Hypothalamus (tissue), 51 donors: Measurements from ENCODE around the gene ZNF77.
"Not testable (repeated sequence)": the region's sequence is repeated elsewhere in the genome, so short reads cannot be mapped to it uniquely, and the experiment has no call there.

Experiments used
- DNase-seq, 51 donors: peaks; one replicate each; lab custom pipeline; 2025; lab: John Stamatoyannopoulos, UW

The ZNF77 gene

GRCh38 chr19:2944775-2945574 lies at the start of gene ZNF77:
Gene ZNF77, minus strand, starts transcription at chr19:2944971. Its CDS starts 131 bp downstream, at chr19:2944840.
- peak; percentile 83 to 99 (median 95) for DNase-seq

GRCh38 chr19:2993579-2993978 lies 48.8 kb upstream of the ZNF77 start:
- DNase-seq, result no peak

GRCh38 chr19:2992958-2993357 lies 48.2 kb upstream of the ZNF77 start:
- DNase-seq, result no peak

GRCh38 chr19:2992333-2992732 lies 47.6 kb upstream of the ZNF77 start:
- not testable (repeated sequence) for DNase-seq

- no peak for DNase-seq
These were observed 44.6 kb upstream of the ZNF77 start for GRCh38 chr19:2989236-2989946.

GRCh38 chr19:2988568-2988967 lies 43.8 kb upstream of the ZNF77 start:
- DNase-seq, result no peak

- DNase-seq, result no peak
These were observed 43.0 kb upstream of the ZNF77 start for GRCh38 chr19:2987797-2988196.

- DNase-seq, result peak in 16 of 51 donors; percentile 1 to 48 (median 16)
These were observed 42.3 kb upstream of the ZNF77 start for GRCh38 chr19:2986951-2987524.

- DNase-seq, result peak in 2 of 51 donors; percentile 49 to 53
These were observed 39.4 kb upstream of the ZNF77 start for GRCh38 chr19:2984215-2984528.

- peak in 43 of 51 donors; percentile 4 to 80 (median 39) for DNase-seq
These were observed 38.8 kb upstream of the ZNF77 start for GRCh38 chr19:2983351-2984214.

- DNase-seq, result peak in 46 of 51 donors; percentile 6 to 81 (median 58)
These were observed 38.2 kb upstream of the ZNF77 start for GRCh38 chr19:2982983-2983350.

GRCh38 chr19:2982561-2982960 lies 37.8 kb upstream of the ZNF77 start:
- no peak for DNase-seq

GRCh38 chr19:2981898-2982297 lies 37.1 kb upstream of the ZNF77 start:
- DNase-seq, result no peak

- DNase-seq, result no peak
These were observed 34.0 kb upstream of the ZNF77 start for GRCh38 chr19:2978772-2979171.

GRCh38 chr19:2978166-2978767 lies 33.5 kb upstream of the ZNF77 start:
- DNase-seq, result no peak

- DNase-seq, result no peak
These were observed 33.0 kb upstream of the ZNF77 start for GRCh38 chr19:2977746-2978138.

- peak; percentile 43 to 96 (median 89) for DNase-seq
These were observed 32.4 kb upstream of the ZNF77 start, which contains the start of gene TLE6 for GRCh38 chr19:2977001-2977745. Gene TLE6, plus strand, starts transcription at chr19:2977564. Its CDS starts 670 bp downstream, at chr19:2978234.

- DNase-seq, result no peak
These were observed 31.8 kb upstream of the ZNF77 start for GRCh38 chr19:2976609-2977000.

- no peak for DNase-seq
These were observed 29.7 kb upstream of the ZNF77 start for GRCh38 chr19:2974342-2975041.
